ENCODE data around the gene CLEC16A. TPM values are rescaled to one million over a fixed set of nuclear protein-coding genes. Genes with fewer than 3 reads are reported as not detected.

Gene CLEC16A
- total RNA-seq, 4 donors from 2014 or later = 19.9 to 38.3 (median 35.0) TPM

DNA sequence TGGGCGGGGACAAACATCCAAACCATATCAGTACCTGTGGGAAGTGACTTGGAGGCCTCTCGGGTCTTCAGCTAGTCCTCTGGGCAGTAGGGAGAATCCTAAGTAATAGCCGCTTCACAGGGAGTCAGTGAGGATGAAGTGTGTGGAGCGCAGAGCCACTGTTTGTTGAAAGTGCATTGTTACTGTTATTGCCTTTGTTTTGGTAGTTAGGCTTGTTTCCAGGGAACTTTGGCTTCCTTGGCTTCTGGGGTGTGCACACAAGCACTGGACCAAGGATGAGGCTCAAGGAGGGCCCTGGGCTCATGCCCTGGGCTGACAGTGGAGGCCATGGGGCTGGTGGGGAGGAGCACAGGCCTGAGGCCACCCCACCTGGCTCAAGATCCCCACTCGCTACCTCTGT, 141.6 kb downstream of the CLEC16A start:
- 83 to 96% methylated on average over 1 to 3 of the region's 5 CpGs for WGBS, 2 donors (ENCODE audit: low coverage in 1 of 2)
- Histone ChIP-seq H3K27me3 (no peaks in the 10 kb centered on the region), H3K36me3 (peaks cover 0 to 13% of the 10 kb centered on the region in 2 donors), H3K4me3 (no peak overlapping the region), H3K27ac (peak overlapping the region in 2 of 4 donors; percentile 46 to 47), H3K9me3 (no peaks in the 10 kb centered on the region), H3K4me1 (peaks cover 0 to 57% (median 17%) of the 10 kb centered on the region in 3 donors)
- TF ChIP-seq POLR2AphosphoS5 (IDR thresholded peaks at IDR 0.05) (no peak), EP300 (IDR thresholded peaks at IDR 0.05) (no peak), POLR2A (IDR thresholded peaks at IDR 0.05) (no peak)
- TF ChIP-seq, protein P1, sequence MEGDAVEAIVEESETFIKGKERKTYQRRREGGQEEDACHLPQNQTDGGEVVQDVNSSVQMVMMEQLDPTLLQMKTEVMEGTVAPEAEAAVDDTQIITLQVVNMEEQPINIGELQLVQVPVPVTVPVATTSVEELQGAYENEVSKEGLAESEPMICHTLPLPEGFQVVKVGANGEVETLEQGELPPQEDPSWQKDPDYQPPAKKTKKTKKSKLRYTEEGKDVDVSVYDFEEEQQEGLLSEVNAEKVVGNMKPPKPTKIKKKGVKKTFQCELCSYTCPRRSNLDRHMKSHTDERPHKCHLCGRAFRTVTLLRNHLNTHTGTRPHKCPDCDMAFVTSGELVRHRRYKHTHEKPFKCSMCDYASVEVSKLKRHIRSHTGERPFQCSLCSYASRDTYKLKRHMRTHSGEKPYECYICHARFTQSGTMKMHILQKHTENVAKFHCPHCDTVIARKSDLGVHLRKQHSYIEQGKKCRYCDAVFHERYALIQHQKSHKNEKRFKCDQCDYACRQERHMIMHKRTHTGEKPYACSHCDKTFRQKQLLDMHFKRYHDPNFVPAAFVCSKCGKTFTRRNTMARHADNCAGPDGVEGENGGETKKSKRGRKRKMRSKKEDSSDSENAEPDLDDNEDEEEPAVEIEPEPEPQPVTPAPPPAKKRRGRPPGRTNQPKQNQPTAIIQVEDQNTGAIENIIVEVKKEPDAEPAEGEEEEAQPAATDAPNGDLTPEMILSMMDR (IDR thresholded peaks at IDR 0.05) = no peak
- no peak for ATAC-seq

DNA sequence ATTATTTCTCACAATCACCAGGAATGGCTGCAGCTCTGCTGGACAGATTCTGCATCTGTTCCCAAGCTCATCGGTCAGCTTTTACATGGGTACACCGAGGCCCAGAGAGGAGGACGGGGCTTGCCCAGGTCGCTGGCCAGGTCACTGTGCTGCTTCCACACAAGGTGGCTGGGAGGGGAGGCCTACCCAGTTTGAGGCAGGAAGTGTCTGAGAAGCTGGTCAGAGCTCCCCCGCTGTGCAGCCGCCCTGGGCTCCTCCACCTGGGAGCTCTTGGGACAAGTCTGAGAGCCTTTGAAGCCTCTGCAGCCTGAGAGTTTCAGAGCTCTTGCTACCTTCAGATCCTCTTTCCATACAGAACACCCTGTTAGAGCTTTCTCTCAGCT, 143.3 kb downstream of the CLEC16A start:
- TF ChIP-seq, protein P1 (IDR thresholded peaks at IDR 0.05) = no peak
- no peak for TF ChIP-seq POLR2AphosphoS5 (IDR thresholded peaks at IDR 0.05)
- TF ChIP-seq EP300 (IDR thresholded peaks at IDR 0.05) = no peak
- no peak for TF ChIP-seq POLR2A (IDR thresholded peaks at IDR 0.05)
- ATAC-seq = no peak
- H3K9me3 ChIP-seq = no peaks in the 10 kb centered on the region
- H3K4me1 ChIP-seq = peaks cover 0 to 57% (median 17%) of the 10 kb centered on the region in 3 donors
- H3K27ac ChIP-seq = peak overlapping the region in 3 of 4 donors; percentile 12 to 71 (median 64)
- no peak overlapping the region for H3K4me3 ChIP-seq
- peaks cover 0 to 14% of the 10 kb centered on the region in 2 donors for H3K36me3 ChIP-seq
- 100% methylated on average over 1 of the region's 6 CpGs; no CpG with 5 or more reads in 1 of the 2 donors for WGBS, 2 donors (ENCODE audit: low coverage in 1 of 2)
- H3K27me3 ChIP-seq = no peaks in the 10 kb centered on the region

DNA sequence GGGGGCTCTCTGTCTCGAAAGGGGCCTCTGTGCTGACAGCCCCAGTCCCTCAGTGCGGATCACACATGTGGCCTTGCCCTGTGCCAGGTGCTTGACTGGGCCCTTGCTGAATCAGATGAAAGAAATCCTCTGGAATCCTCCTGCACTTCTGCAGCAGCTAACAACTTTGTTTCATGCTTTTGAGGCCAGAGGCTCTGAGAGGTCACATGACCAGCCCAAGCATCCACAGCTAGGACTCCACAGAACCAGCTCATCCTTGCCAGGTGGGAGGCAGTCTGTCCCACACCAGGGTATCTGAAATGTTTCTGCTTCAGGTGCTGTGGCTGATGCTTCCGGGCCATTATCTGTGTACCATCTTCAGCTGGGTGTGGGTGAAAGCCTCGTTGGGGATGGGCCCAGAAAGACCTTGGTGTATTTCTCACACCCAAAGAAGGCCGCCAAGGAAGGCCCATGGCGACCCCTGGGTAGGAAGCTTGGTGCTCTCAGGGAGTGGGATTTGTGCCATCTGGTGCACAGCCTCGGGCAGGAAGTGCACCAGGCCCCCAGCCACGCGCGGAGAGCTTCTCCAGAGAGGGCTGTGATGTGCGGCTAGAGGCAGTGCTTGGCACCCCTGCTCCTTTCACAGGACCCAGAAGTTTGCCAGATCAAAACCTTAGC, 143.8 kb downstream of the CLEC16A start:
- TF ChIP-seq EP300 (IDR thresholded peaks at IDR 0.05) = no peak
- no peak for TF ChIP-seq POLR2A (IDR thresholded peaks at IDR 0.05)
- TF ChIP-seq, protein P1 (IDR thresholded peaks at IDR 0.05) = no peak
- no peak for ATAC-seq
- peaks cover 0 to 57% (median 17%) of the 10 kb centered on the region in 3 donors for H3K4me1 ChIP-seq
- 50% methylated on average over 1 of the region's 11 CpGs; no CpG with 5 or more reads in 1 of the 2 donors for WGBS, 2 donors (ENCODE audit: low coverage in 1 of 2)
- H3K4me3 ChIP-seq = no peak overlapping the region
- no peaks in the 10 kb centered on the region for H3K27me3 ChIP-seq
- H3K27ac ChIP-seq = peak overlapping the region in 3 of 4 donors; percentile 12 to 71 (median 64)
- peaks cover 0 to 14% of the 10 kb centered on the region in 2 donors for H3K36me3 ChIP-seq
- no peaks in the 10 kb centered on the region for H3K9me3 ChIP-seq

DNA sequence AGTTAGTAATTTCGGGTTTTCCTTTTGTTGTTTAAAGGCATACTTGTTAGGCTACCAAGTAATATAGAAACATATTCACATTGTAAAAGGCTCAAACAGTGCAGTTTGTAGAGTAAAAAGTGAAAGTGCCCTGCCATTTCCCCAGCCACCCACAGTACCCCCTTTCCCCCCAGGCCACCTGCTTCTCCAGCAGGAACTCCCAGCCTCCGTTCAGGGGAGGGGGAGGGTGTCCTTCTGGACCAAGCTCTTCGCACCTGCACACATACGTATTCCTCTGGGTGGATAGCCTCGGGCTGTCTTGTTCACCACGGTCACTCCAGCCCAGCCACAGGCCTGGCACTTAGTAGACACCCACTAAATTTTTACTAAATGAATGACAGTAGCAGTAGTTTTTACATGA, 144.5 kb downstream of the CLEC16A start:
- peak overlapping the region in 1 of 4 donors; percentile 64 for H3K27ac ChIP-seq
- TF ChIP-seq POLR2A (IDR thresholded peaks at IDR 0.05) = no peak
- TF ChIP-seq, protein P1 (IDR thresholded peaks at IDR 0.05) = no peak
- TF ChIP-seq EP300 (IDR thresholded peaks at IDR 0.05) = no peak
- no peak for TF ChIP-seq POLR2AphosphoS5 (IDR thresholded peaks at IDR 0.05)
- H3K36me3 ChIP-seq = peaks cover 0 to 14% of the 10 kb centered on the region in 2 donors
- H3K9me3 ChIP-seq = no peaks in the 10 kb centered on the region
- peaks cover 0 to 61% (median 17%) of the 10 kb centered on the region in 3 donors for H3K4me1 ChIP-seq
- H3K27me3 ChIP-seq = no peaks in the 10 kb centered on the region
- WGBS, 2 donors (ENCODE audit: low coverage in 1 of 2) = 82% methylated on average over 4 of the region's 6 CpGs; no CpG with 5 or more reads in 1 of the 2 donors
- ATAC-seq = no peak
- H3K4me3 ChIP-seq = no peak overlapping the region

All from gastroesophageal sphincter (tissue), 4 donors.